GM19240 (cell line): ENCODE results near the gene CFAP107.
"Not testable (repeated sequence)": the region's sequence is repeated elsewhere in the genome, so short reads cannot be mapped to it uniquely, and the experiment has no call there.

Source experiments
- DNase-seq: peaks from one replicate; pipeline ENCODE4 v3.0.0; 2011; ENCODE audit warnings: low spot score; ENCODE audit not compliant: insufficient read length

CFAP107 gene

GRCh38 chr1:12778061-12778460, 32.1 kb downstream of the CFAP107 start:
- no peak for DNase-seq

- no peak for DNase-seq
These were observed 32.9 kb downstream of the CFAP107 start for GRCh38 chr1:12778907-12779306.

- not testable (repeated sequence) for DNase-seq
These were observed 35.5 kb downstream of the CFAP107 start for GRCh38 chr1:12781488-12781887.

- not testable (repeated sequence) for DNase-seq
These were observed 37.8 kb downstream of the CFAP107 start for GRCh38 chr1:12783783-12784182.

- not testable (repeated sequence) for DNase-seq
These were observed 38.7 kb downstream of the CFAP107 start for GRCh38 chr1:12784729-12785128.

- not testable (repeated sequence) for DNase-seq
These were observed 45.1 kb downstream of the CFAP107 start, which contains the start of gene PRAMEF1 for GRCh38 chr1:12791097-12791496. PRAMEF1 (plus strand) TSS chr1:12791397; CDS start chr1:12793228, 1,831 bp downstream.

GRCh38 chr1:12798911-12799310, 52.9 kb downstream of the CFAP107 start:
- no peak for DNase-seq

GRCh38 chr1:12799730-12800129, 53.7 kb downstream of the CFAP107 start:
- DNase-seq = no peak

- DNase-seq = no peak
These were observed 63.9 kb downstream of the CFAP107 start for GRCh38 chr1:12809933-12810332.

GRCh38 chr1:12810691-12811408, 64.8 kb downstream of the CFAP107 start:
- DNase-seq = no peak

GRCh38 chr1:12811409-12811784, 65.4 kb downstream of the CFAP107 start:
- DNase-seq = no peak
